GM12874 (cell line): ENCODE measurements around the gene ZNF850.

Source experiments
- CTCF ChIP-seq: IDR thresholded peaks from 2 replicates; pipeline ENCODE4 v1.5.1; 2011; ENCODE audit warnings: low read depth, mild to moderate bottlenecking, control low read depth, low read length, moderate library complexity; ENCODE audit not compliant: insufficient read depth

ZNF850 gene

GRCh38 chr19:36772311-36773222 lies at the start of gene ZNF850:
TSS of gene ZNF850 (minus strand) at chr19:36772807. CDS start at chr19:36762606, 10,201 bp downstream.
- no peak for TF ChIP-seq CTCF

- no peak for TF ChIP-seq CTCF
Observed at GRCh38 chr19:36821758-36822157, 49.2 kb upstream of the ZNF850 start.

- TF ChIP-seq CTCF: no peak
Observed at GRCh38 chr19:36819130-36819630, 46.6 kb upstream of the ZNF850 start.

GRCh38 chr19:36807029-36807428 lies 34.4 kb upstream of the ZNF850 start:
- TF ChIP-seq CTCF: no peak

GRCh38 chr19:36805364-36805763 lies 32.8 kb upstream of the ZNF850 start:
- TF ChIP-seq CTCF: no peak

- no peak for TF ChIP-seq CTCF
Observed at GRCh38 chr19:36797786-36798108, 25.1 kb upstream of the ZNF850 start.

- no peak for TF ChIP-seq CTCF
Observed at GRCh38 chr19:36796714-36796992, 24.0 kb upstream of the ZNF850 start.
